Activated effector memory CD4-positive, alpha-beta T cell treated with anti-CD3 and anti-CD28 coated beads, Interleukin-2, amount 50 U/mL, for 16 hours (primary cell): ENCODE measurements around the gene CALHM1.
"Not testable (repeated sequence)": the region's sequence is repeated elsewhere in the genome, so short reads cannot be mapped to it uniquely, and the experiment has no call there.

ENCODE experiments used
- DNase-seq: peaks from one replicate; pipeline ENCODE4 v3.0.0-alpha.2; 2020

The CALHM1 gene

DNA sequence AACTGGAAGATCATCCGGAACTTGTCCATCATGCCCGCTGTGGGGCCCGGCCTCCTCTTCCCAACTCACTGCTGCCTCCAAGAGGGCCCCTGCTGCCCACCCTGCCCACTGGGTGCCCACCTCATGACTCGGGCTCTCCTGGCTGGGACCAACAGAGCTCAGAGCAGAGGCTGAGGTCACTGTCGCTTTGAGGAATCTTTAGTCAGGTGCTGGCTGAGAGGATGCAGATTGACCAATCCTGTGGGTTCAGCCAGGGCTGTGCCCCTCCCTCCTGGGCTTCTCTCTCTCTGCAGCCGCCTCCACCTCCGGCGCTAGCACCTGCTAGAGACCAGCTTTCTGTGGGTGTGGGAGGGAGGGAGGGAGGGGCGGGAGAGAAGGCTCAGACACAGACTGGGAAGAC, at the start of gene CALHM1:
Gene CALHM1, minus strand, starts transcription at position 181 of the 400 bp plus-strand sequence. Its CDS starts 149 bp downstream, at position 32.
- no peak for DNase-seq

DNA sequence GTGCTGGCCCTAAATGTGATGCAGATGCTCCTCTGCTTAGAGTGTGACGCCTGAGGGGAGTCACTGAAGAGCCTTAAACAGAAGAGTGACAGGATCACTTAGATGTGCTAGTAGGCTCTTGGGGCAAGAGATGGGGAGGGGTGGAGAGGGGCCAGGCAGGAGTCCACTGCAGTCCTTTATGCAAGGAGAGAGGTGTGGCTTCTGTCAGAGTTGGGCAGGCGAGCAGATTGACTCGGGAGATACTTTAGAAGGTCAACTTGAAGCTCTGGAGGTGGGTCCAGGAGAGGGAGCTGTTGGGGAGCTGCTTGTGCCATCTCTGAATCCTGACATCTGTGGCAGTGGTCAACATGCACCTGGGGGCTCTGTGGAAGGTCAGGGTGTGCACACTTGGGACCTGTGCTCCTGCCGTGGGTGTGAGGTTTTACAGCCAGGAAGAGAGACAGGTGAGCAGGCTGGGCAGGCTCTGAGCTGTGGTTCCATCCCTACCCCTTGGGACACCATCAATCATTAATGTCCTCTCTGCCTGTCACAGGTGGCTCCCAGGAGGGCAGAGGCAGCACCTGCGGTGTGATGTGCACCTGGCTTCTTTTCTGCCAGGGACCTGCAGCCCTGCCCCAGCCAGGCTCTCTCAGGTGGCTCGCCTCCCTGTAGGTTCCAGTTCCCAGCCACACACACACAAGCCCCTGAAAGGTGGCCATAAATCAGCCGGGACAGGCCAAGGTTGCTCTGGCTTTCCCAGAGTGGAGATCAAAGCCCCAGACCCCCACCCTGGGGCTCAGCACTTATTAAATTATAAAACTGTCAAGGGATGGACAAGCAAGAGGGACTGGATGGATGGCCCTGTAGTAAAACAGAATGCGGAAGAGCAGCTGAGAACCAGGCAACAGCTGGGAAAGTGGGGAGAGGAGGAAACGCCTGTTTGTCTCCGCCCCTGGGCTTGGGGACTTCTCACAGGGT, 48.8 kb upstream of the CALHM1 start:
- peak; percentile 38 for DNase-seq

DNA sequence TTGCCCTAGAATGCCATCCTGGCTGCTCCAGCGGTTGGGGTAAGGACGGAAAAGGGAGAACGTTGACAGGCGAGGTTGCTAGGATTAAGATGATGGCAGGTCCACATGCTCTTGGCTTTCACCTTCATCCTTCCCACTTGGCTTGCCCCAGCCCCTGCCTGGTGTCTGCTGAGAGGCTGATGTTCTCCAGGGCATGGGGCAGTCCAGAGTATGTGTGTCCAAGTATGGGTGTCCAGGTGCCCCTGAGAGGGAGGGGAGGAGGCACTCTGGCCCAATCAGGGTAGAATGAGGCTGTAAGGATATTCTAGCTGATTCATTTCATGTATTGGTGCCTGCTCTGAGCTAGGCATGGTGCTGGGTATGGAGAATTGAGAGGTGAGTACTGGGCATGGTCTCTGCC, 47.4 kb upstream of the CALHM1 start:
- DNase-seq = peak; percentile 28

DNA sequence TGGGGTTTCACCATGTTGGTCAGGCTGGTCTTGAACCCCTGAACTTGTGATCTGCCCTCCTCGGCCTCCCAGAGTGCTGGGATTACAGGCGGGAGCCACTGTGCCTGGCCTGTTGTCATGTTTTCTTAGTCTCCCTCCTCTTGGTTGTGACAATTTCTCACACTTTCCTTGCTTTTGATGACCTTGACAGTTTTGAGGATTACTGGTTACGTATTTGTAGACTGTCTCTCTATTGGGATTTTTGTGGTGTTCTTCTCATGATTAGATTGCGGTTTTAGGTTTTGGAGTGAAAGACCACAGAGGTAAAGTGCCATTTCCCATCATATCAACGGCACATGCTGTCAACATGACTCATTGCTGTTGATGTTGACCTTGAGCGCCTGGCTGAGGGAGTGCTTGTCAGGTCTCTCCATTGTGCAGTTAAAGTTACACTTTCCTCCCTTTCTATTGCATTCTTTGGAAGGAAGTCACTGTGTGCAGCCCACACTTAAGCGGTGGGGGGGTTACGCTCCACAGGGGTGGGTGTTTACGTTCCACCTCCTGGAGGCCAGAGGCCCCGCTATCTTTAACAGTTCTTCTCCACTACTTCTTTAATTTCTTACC, 45.6 kb upstream of the CALHM1 start:
- DNase-seq = peak; percentile 71

DNA sequence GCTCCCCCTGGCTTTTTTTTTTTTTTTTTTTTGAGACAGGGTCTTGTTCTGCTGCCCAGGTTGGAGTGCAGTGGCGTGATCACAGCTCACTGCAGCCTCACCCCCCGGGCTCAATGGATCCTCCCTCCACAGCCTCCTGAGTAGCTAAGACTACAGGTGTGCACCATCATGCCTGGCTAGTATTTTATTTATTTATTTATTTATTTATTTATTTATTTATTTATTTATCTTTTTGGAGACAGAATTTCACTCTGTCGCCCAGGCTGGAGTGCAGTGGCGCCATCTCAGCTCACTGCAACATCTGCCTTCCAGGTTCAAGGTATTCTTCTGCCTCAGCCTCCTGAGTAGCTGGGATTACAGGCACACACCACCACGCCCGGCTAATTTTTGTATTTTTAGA, 45.1 kb upstream of the CALHM1 start:
- DNase-seq = not testable (repeated sequence)

GRCh38 chr10:103502849-103503660, 44.4 kb upstream of the CALHM1 start:
- DNase-seq = peak; percentile 51

DNA sequence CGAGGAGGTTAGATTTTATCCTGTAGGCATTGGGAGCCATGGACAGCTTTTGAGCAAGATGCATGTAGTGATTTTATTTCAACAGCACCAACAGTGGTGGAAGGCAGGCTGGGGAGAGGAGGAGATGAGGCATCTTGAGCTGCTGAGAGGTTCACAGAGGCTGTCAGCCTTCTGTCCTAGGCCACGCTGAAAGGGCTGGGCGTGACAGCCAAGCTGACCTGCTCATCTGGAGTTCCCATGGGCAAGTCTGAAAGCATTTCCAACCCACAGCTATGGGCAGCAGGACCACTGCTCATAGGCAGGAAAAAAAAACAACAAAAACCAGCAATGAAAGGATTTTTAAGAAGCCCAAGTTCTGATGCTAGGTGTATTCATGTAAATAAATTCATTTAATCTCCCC, 42.5 kb upstream of the CALHM1 start:
- peak; percentile 42 for DNase-seq

- no peak for DNase-seq
Measured at GRCh38 chr10:103500481-103500880, 41.8 kb upstream of the CALHM1 start.

DNA sequence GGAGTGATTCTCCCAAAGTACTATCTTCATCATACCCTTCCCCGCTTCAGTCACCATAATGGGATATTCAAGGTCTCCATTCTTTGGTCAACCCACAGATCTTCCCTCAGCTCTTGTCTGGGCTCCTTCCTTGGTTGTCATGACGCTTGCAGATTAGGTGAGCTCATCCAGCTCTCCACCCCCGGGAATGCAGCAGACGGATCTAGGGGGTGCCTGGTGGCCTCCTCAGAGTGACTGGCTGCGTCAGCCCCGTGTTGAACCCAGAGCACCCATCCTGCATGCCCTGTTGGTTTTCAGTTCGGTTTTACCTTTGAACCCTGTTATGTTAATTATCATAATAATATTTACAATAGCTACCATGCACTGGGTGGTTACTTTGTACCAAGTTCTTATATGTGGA, 41.2 kb upstream of the CALHM1 start:
- no peak for DNase-seq

- no peak for DNase-seq
Measured at GRCh38 chr10:103498936-103499638, 40.4 kb upstream of the CALHM1 start.

- no peak for DNase-seq
Measured at GRCh38 chr10:103497161-103497915, 38.6 kb upstream of the CALHM1 start.

DNA sequence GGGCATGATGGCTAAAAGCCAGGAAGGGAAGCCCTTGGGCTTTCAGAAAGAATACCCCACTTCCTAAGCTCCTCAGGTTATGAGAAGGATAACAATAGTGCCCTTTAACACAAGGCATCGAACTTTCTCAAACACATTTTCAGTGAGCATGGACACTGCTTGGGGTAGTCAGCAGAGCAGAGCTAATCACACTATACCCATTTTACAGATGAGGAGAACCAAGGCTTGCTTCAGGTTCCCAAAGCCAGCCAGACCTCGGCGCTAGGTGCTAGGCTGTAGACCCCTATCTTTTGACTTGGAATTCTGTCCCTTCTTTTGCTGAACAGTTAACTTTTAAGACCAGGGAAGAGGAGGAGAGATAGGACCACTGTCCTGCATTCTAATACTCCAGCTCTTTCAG, 36.6 kb upstream of the CALHM1 start:
- no peak for DNase-seq

DNA sequence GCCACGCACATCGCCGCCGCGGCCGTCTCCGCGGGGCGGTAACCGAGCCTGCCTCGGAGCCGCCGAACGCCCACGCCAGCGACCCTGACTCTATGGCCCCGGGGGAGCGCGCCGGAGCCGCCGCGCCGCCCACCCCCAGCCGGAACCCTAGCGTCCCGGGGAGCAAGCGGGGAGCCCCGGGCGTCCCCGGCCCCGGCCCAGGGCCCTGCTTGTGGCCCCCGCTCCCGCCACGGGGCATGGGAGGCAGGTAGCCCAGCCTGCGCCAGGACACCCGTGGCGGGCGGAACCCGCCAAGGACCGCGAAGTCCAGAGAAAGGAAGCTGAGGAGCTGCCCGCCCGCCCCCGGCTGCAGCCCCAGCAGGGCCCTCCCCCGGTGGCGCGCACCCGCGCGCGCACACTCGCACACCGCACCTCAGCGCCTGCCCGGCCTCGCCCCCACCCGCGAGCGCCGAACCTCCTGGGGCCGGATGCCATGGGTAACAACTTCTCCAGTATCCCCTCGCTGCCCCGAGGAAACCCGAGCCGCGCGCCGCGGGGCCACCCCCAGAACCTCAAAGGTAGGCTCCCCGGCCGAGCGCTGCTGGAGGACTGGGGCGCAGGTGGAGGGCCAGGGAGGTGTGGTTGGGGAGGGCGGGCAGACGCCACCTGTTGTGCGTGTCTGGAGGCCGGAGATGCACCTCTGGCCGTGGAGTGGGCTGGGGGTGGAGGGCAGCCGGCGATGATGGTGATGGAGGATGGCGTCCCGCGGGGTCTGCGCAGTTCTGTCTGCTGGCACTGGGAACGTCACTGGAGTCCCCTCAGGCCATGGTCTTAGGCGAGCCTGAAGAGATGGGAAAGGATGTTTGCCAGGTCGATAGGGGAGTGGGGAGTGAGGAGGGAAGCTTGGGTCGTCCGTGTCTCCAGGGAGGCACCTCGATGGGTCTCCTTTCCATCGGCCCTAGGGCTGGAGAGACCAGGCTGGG, 35.5 kb upstream of the CALHM1 start:
- peak; percentile 75 for DNase-seq

- DNase-seq = peak; percentile 66
Measured at GRCh38 chr10:103493362-103493915, 34.7 kb upstream of the CALHM1 start, which contains the start of gene NEURL1. Gene NEURL1, plus strand, starts transcription at chr10:103493705. Its CDS starts 683 bp downstream, at chr10:103494388.

DNA sequence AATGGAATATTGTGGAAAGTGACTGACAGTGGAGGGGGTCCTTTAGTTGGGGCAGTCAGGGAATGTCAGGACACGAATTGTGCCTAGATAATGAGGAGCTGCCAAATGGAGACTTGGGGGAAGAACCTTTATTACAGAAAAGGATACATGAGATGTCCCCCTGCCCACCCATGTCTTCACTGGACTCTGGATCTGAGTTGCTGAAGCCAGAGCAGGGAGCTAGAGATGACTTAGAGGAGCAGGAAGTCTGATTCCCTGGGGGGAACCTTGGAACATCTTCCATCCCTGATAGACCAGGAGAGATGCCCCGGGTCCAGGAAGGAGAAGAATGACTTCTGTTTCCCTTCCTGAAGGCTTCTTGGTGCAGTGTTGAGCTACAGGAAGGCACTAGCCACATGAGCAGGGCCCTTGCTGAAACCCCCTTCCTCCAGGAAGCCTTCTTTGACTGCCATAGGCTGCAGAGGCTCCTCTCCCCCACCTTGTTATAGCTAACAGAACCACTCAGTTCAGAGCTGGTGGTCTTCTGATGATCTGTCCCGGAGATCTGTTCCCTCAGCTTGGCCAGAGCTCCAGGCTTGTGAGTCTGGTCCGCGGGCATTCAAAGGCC, 34.1 kb upstream of the CALHM1 start:
- DNase-seq = no peak

DNA sequence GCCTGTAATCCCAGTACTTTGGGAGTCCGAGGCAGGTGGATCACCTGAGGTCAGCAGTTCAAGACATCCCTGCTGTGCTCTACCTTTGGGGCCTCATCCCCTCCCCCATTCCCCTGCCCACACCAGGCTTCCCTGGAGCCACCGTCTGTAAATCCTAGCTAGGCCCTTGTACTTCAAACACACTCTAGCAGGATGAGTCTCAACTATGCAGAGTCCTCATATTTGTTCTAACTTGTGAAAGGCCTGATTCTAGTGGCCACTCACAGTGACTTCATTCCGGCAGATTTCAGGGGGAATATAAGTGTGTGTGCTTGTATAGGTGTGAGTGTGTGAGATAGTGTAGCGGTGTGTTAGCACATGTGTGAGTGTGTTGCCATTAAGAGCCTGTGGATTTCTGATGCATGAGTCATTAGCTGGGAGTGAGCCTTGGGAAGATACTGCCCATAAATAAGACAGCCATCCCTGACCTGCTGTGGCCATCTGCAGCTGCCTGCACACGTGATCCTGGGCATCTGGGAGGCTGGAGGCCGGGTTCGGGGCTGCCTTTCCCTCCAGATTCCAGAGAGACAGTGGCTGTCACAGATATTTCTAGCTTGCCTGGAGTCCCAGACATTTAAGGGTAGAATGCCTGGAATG, 33.1 kb upstream of the CALHM1 start:
- DNase-seq = no peak

GRCh38 chr10:103490986-103491314, 32.2 kb upstream of the CALHM1 start:
- DNase-seq = no peak

- DNase-seq = no peak
Measured at GRCh38 chr10:103487410-103487708, 28.7 kb upstream of the CALHM1 start.

DNA sequence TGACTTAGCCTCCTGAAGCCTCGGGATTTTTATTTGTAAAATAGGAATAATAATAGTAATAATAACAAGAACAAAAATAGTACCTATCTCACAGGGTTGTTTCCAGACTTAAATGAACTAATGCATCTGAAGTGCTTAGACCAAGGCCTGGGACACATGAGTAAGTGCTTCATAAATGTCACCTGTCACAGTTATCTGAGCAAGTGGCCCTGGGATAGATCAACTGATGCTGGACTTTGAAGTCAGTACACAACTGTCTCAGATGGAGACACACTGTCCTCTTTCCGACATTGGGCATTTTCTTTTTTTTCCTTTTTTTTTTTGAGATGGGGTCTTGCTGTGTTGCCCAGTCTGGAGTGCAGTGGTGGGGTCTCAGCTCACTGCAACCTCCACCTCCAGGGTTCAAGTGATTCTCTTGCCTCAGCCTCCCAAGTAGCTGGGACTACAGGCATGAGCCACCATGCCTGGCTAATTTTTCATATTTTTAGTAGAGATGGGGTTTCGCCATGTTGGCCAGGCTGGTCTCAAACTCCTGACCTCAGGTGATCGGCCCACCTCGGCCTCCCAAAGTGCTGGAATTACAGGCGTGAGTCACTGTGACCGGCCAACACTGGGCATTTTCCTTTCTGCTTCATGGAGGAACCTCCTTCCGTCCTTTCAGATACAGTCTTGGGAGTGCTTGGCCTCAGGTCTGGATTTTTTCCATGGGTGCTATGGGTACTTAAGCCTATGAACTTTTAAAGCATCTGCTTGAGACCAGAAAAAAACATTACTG, 28.1 kb upstream of the CALHM1 start:
- not testable (repeated sequence) for DNase-seq
